Erythroblast (primary cell): Measurements from ENCODE around the gene TAF3.

Source experiments
- GATA1 ChIP-seq: IDR thresholded peaks from 2 replicates; pipeline ENCODE4 v1.6.1; 2011; ENCODE audit warnings: low read depth, mild to moderate bottlenecking, control low read depth, low read length, moderate library complexity
- POLR2A ChIP-seq: IDR thresholded peaks from 2 replicates; pipeline ENCODE4 v1.6.1; 2011; ENCODE audit warnings: mild to moderate bottlenecking, low read length

DNA sequence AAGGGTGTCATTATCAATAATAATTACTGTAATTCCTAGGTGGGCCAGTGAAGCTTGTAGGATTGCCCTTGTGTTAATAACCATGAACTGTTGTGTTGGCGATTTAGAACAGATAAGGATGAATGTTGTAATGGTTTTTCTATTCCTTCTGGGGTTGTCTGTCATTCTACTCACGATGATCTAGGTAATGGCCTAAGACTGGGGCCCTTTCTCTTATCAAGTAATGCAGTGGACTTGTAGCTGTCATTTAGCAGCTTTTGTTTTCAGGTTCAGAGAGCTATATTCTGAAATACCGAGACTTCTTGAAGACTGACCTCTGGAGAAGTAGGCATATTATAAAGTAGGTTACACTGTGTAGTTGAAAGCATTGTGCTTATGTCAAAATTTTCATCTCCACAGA lies 110.2 kb downstream of the TAF3 start:
- TF ChIP-seq POLR2A (no peak), GATA1 (no peak)
